GM12865 (cell line): ENCODE measurements around the gene DDX3X.

Experiments used
- DNase-seq: peaks from one replicate; pipeline ENCODE4 v3.0.0; 2010; ENCODE audit warnings: low read depth
- H3K4me3 ChIP-seq: 2 replicates; pipeline ENCODE4 v1.5.1; 2011; ENCODE audit warnings: mild to moderate bottlenecking, low read depth, low read length, control low read depth
- CTCF ChIP-seq: IDR thresholded peaks from 2 replicates; pipeline ENCODE4 v1.5.1; 2011; ENCODE audit warnings: low read length, control low read depth, low read depth, inconsistent platforms; ENCODE audit not compliant: insufficient read depth; ENCODE audit errors: missing control alignments

DDX3X gene

GRCh38 chrX:41335198-41335957 is 1.4 kb downstream of the DDX3X start:
- DNase-seq = no peak
- no peak for TF ChIP-seq CTCF
- peak overlapping the region; percentile 98 for H3K4me3 ChIP-seq

GRCh38 chrX:41335958-41336331 is 2.0 kb downstream of the DDX3X start:
- no peak for TF ChIP-seq CTCF

GRCh38 chrX:41336447-41336846 is 2.5 kb downstream of the DDX3X start:
- no peak for TF ChIP-seq CTCF
- no peak for DNase-seq
- H3K4me3 ChIP-seq = peak overlapping the region; percentile 98

More at GRCh38 chrX:41335958-41336331, 2.0 kb downstream of the DDX3X start:
- no peak for DNase-seq
- H3K4me3 ChIP-seq = peak overlapping the region; percentile 98

- TF ChIP-seq CTCF = no peak
- H3K4me3 ChIP-seq = peak overlapping the region; percentile 98
- no peak for DNase-seq
These were observed 3.2 kb downstream of the DDX3X start for GRCh38 chrX:41337140-41337539.

GRCh38 chrX:41338436-41338835 is 4.5 kb downstream of the DDX3X start:
- DNase-seq = no peak
- TF ChIP-seq CTCF = no peak
- H3K4me3 ChIP-seq = no peak overlapping the region

- no peak for DNase-seq
- no peak for TF ChIP-seq CTCF
- no peak overlapping the region for H3K4me3 ChIP-seq
These were observed 5.2 kb downstream of the DDX3X start for GRCh38 chrX:41339148-41339547.

- TF ChIP-seq CTCF = no peak
- DNase-seq = no peak
- H3K4me3 ChIP-seq = no peak overlapping the region
These were observed 10.1 kb downstream of the DDX3X start for GRCh38 chrX:41344053-41344452.
